Dedifferentiated amniotic fluid mesenchymal stem cell (primary cell): ENCODE results near the gene MYLK.
"Not testable (repeated sequence)": the region's sequence is repeated elsewhere in the genome, so short reads cannot be mapped to it uniquely, and the experiment has no call there.

ENCODE experiments used
- DNase-seq: peaks from one replicate; pipeline ENCODE4 v3.0.0-alpha.2; 2016; ENCODE audit errors: extremely low spot score

Gene MYLK

DNA sequence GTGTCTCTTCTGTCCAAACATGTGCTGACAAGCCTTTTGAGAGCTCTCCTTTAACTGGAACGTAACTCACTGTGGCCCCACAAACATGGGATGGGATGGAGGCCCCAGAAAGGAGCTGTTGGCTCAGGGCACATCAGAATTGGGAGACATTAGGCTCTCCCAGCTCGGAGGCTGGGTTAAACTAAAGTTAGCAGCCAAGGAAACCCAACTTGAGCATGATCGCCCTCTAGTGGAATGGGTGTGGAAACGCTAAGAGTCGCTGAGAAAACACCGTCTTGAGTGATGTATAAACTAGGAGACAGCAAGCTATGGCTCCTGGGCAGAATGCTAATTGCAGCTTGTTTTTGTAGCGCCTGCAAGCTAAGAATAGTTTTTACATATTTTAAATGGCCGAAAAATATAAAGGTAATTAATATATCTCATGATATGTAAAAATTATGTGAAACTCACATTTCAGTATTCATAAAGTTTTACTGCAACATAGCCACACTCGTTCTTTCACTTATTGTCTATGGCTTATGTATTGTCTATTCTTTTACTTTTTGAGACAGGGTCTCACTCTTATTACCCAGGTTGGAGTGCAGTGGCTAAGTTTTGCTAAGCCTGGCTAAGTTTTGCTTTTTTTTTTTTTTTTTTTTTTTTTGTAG is 160.5 kb downstream of the MYLK start:
- peak; percentile 82 for DNase-seq

DNA sequence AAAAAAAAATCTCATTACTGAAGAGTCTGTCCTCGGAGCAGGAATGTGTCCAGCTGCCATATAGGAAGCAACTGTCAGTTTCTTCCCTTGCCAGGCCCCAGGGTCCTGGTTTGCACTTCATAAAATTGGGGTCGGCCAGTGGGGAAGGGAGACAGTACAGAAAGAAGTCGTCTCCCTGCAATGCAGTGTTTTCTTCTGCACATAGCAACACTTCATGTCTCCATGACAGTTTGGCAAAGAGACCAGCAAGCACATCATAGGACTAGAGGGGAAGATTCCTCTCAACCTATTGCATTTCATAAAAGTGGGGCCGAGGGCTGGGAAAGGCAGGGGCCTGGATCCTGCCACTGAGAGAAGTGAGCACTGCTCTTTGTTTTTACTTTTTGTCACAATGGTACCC is 161.1 kb downstream of the MYLK start:
- no peak for DNase-seq

DNA sequence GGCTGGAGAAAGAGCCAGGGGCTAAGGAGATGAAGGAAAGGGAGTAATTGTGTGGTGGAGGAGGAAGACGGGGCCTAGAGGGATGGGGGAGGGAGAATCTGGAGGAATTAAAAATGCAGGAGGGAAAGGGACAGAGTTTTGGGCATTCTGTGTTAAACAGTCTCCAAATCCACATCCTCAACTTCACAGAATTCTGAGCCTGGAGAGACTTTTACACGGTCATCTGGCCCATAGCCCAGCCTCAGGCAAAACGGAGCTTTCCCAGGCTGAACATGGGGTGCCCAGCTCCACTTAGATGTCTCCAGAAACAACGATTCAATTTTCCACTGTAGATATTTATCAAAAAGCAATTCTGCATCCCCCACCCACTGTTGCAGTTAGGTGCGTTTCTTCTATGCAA is 161.7 kb downstream of the MYLK start:
- DNase-seq: no peak

GRCh38 chr3:123722021-123722420 is 162.1 kb downstream of the MYLK start:
- no peak for DNase-seq

GRCh38 chr3:123721095-123721689 is 162.9 kb downstream of the MYLK start:
- not testable (repeated sequence) for DNase-seq

- no peak for DNase-seq
Measured at GRCh38 chr3:123720638-123721037, 163.5 kb downstream of the MYLK start.

- no peak for DNase-seq
Measured at GRCh38 chr3:123719862-123720453, 164.2 kb downstream of the MYLK start.

DNA sequence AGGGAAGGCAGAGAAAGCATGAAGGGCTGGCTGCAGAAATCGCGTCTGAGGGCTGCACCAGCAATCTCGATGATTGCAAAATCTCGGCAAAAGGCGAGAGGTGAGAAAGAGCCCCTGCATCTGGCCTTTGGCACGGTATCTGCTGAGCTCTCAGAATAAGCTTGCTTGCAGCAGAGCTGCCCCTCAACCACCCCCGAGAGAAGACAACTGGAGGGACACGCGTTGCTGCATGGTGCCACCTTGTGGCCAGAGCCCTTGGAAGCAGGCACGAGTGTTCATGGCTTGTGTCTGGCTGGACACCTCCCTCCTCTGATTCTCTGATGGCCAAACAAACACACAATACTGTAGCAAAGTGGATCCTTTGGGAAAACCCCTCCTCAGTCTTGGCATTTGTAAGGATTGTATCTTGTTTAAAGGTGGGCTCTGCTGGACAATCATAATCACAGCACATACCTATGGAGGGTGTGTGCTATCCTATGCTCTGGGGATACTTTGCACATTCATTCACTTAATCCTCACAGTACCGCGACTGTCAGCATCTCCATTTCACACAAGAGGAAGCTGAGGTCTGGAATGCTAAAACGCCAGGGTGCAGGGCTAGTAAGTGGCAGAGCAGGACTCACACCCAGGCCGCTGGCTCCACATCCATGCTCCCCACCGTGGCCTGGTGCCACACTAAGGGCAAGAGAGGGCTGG is 164.9 kb downstream of the MYLK start:
- peak; percentile 75 for DNase-seq

GRCh38 chr3:123718108-123718507 is 166.0 kb downstream of the MYLK start:
- DNase-seq: no peak

GRCh38 chr3:123717451-123717850 is 166.7 kb downstream of the MYLK start:
- peak; percentile 20 for DNase-seq

GRCh38 chr3:123716411-123716810 is 167.7 kb downstream of the MYLK start:
- no peak for DNase-seq

DNA sequence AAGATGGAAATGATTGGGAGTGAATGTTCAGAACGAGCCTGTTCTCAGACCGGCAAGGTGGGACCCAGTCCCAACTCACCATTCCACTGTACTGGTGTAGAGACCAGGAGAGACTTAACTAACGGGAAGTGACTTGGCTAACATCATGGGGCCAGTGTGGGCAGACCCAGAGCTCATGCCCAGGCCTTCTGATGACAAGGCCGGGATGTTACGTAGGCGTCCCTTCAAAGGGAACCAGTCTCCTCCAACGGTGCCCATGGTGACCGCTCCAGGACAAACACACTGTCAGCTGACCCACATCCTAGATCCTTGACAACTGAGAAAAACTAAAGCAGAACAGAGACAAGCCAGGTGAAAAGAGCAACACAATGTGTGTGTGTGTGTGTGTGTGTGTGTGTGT is 170.9 kb downstream of the MYLK start:
- DNase-seq: no peak

DNA sequence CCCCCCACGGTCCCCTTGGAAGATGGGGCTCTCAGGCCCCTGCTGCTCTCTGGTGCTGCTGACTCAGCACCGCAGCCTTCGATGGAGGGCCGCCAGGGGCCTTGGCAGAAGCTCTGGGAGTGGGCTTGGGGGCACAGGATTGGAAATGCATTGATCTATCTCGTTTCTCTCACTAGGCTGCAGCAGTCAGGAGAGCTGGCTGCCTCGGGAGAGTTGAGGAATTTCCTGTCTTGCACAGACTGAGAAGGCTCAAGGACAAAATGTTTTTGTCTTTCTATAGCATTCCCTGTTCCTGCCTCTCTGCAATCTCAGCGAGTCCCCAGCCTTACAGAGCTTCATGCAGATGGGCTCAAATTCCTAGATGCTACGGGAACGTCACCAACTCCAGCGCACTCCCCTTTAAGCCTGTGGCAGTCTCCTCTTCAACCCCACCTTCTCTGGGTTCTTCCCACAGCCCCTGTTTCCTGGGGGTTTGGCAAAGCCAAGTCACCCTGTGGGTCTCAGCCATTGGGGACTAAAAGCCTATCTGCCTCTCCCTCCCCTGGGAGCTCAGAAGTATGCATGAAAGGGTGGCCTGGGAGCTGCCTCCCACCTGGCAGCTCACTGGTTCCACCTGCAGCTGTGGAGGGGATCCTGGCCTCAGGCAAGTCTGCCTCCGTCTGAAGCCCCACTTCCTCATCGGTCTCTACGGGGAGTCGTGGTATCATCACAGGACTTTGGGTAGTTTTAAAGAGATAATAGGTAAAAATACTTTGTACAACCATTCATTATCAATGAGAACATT is 171.9 kb downstream of the MYLK start:
- no peak for DNase-seq

DNA sequence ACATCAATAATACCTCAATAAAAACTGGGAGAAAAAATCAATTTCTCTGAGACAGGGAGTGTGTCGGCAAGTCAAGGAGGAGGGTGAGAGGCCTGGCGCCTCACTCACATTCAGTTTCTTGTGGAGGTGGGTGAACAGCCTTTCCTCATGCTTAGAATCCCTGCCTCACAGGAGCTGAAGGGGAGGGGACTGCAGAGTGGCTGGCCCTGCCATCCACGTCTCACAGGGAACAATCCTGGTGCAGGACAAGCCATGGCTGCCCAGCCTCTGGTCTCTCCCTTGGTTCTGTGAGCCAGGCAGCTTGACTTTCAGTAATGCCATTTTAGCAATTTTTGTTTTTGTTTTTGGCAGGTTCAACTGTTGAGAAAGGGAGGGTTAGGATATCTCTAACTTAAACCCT is 172.8 kb downstream of the MYLK start:
- no peak for DNase-seq

- no peak for DNase-seq
Measured at GRCh38 chr3:123708531-123708930, 175.6 kb downstream of the MYLK start.

DNA sequence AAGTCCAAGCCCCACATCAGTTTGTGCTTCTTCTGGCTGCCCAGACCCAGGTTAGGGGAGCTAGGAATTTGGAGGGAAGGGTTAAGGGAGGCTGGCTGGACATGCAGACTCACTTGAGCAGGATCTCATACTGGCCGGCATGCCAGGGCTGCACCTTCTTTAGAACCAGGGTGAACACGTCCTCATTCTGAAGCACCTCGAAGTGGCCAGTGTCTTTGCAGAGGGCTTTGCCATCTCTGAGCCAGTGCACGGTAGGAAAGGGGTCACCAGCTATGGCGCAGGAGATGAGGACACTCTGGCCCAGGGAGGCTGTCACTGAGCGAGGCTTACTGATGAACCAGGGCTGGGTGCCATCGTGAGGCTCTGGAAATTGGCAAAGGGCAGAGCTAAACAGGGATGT is 176.5 kb downstream of the MYLK start:
- not testable (repeated sequence) for DNase-seq

DNA sequence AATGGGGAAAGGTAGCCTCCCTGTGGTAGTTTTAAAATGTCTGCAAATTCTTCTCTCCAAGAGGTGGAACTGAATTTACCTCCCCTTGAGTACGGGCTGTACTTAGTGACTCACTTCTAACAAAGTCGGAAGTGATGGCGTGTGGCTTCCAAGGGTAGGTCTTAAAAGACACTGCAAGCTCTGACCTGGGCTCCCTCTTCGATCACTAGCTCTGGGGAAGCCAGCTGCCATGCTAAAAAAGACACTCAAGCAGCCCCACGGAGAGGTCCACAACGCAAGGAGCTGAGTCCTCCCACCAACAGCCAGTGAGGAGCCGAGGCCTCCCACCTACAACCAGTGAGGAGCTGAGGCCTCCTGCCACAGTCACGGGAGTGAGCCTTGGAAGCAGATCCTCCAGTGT is 177.3 kb downstream of the MYLK start:
- no peak for DNase-seq

GRCh38 chr3:123705488-123706285 is 178.4 kb downstream of the MYLK start:
- DNase-seq: no peak

DNA sequence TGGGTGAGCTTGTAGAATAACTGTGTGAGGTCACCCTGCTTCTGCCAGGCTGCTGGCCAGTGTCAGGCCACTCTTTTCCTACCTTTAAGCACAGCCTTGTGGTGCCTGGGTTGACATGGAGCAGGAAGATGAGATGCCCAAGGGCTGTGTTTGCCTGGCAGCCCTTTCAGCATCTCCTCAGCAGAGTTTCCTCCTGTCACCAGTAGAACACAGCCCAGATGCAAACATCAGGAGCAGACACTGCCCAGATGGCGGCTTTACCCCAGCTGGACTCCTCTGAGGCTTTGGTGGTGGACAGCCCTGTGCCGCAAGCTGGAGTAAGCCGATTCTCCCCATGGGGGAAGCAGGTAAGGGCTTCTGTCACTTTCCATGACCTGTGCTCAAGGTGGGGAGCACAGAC is 180.5 kb downstream of the MYLK start:
- DNase-seq: not testable (repeated sequence)

GRCh38 chr3:123702720-123703119 is 181.4 kb downstream of the MYLK start:
- DNase-seq: no peak

DNA sequence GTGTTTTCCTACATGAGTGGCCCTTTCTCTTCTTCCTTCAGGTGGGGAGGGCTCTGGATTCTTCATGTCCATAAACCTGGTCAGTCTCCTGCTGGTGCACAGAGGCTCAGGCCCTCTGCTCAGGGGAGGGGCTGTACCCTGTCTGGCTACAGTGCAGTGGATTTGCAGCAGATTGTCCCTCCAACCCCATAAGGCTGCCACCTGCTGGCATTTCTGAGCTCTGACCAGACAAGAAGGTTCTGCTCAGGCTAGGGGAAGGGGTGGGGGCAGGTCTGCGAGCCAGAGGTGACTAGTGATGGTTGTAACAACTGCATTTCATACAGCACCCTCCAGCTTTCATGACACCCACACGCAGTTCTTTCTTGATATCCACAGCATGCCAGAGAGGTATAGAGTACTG is 182.1 kb downstream of the MYLK start:
- peak; percentile 74 for DNase-seq
